SJSA1 (cell line): ENCODE data around the gene ATAD5. TPM values are rescaled to one million over a fixed set of nuclear protein-coding genes. Genes with fewer than 3 reads are reported as not detected.
"Not testable (repeated sequence)": the region's sequence is repeated elsewhere in the genome, so short reads cannot be mapped to it uniquely, and the experiment has no call there.

Experiments used
- DNase-seq, 2 experiments: peaks; one replicate each; pipeline ENCODE4 v3.0.0-alpha.2; 2015 to 2020; ENCODE audit warnings: low spot score in 2 of 2, low read depth in 1 of 2
- H3K27ac ChIP-seq: fragments of 250-450 bp; sonication (Bioruptor Pico); 2 replicates; pipeline ENCODE4 v1.5.1; 2020; ENCODE audit warnings: mild to moderate bottlenecking, moderate library complexity
- H3K27me3 ChIP-seq: fragments of 250-450 bp; sonication (Bioruptor Pico); replicated peaks from 2 replicates; pipeline ENCODE4 v1.5.1; 2020; ENCODE audit warnings: mild to moderate bottlenecking, moderate library complexity
- H3K36me3 ChIP-seq: fragments of 250-450 bp; sonication (Bioruptor Pico); 2 replicates; pipeline ENCODE4 v1.5.1; 2020; ENCODE audit warnings: mild to moderate bottlenecking
- H3K4me1 ChIP-seq: fragments of 250-450 bp; sonication (Bioruptor Pico); replicated peaks from 2 replicates; pipeline ENCODE4 v1.6.1; 2021; ENCODE audit warnings: mild to moderate bottlenecking
- H3K4me3 ChIP-seq: fragments of 250-450 bp; sonication (Bioruptor Pico); 2 replicates; pipeline ENCODE4 v1.5.1; 2020; ENCODE audit warnings: mild to moderate bottlenecking
- H3K9me3 ChIP-seq: fragments of 250-450 bp; sonication (Bioruptor Pico); replicated peaks from 2 replicates; pipeline ENCODE4 v1.5.1; 2020; ENCODE audit warnings: mild to moderate bottlenecking
- total RNA-seq: library from RNA; depleted of rRNA; stranded (reverse); fragments of >200 nt; shearing (Covaris generic); gene quantifications from 2 replicates; pipeline ENCODE4 v1.2.3, GENCODE V29; 2014

Gene ATAD5
- total RNA-seq, 1 experiment from 2014 or later, result 11.6 TPM

DNA sequence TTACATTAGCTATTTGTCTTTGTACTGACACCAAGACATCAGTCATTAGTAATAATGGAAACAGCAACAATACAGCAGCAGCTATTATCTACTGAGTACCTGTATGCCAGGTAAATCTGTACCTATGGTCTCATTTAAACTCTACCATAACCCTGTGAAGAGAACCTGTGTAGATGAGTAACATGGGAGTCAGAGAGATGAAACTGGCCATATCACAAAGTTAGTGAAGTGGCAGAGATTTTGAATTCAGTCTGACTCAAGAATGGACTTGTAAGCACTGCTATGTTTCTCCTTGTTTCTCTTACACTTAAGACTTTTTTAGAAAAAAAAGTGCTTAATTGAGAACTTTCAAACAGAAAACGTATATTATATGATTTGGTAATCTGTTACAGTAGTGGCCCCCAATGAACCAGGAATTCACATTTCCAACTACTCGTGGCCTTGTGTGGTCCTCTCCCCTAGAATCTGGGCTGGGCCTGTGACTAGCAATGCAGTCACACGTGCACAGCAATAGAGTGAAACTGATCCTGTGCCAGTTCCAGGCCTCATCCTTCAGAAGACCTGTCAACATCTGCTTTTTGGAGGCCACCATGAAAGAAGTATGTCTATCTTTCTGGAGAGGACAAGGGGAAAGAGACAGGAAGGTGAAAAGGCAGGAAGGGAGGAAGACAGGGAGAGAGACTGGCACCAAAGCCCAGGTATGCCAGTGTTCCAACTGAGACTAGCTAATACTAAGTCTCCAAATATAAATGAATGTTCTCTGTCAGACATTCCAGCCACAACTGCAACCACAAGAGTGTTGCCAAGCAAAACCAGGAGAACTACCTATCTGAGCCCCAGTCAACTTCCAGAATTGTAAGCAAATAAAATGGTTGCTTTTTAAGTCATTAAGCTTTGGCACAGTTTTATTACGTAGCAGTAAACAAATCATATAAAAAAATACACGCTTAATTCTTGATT is 19.3 kb upstream of the ATAD5 start:
- DNase-seq, result no peak
- Histone ChIP-seq H3K4me3 (no peak overlapping the region), H3K9me3 (no peaks in the 10 kb centered on the region), H3K4me1 (peaks cover 7% of the 10 kb centered on the region), H3K27ac (no peak overlapping the region), H3K27me3 (no peaks in the 10 kb centered on the region), H3K36me3 (no peaks in the 10 kb centered on the region; the same call in 1 of the 2 replicates)

GRCh38 chr17:30814236-30814635 is 17.5 kb upstream of the ATAD5 start:
- H3K9me3 ChIP-seq, H3K27ac ChIP-seq, DNase-seq, H3K27me3 ChIP-seq, H3K4me3 ChIP-seq, H3K36me3 ChIP-seq, H3K4me1 ChIP-seq: not testable (repeated sequence)

- H3K27me3 ChIP-seq, DNase-seq, H3K27ac ChIP-seq, H3K4me3 ChIP-seq, H3K9me3 ChIP-seq, H3K36me3 ChIP-seq: not testable (repeated sequence)
- peaks cover 10% of the 10 kb centered on the region for H3K4me1 ChIP-seq
Measured at GRCh38 chr17:30814860-30815259, 16.9 kb upstream of the ATAD5 start.

DNA sequence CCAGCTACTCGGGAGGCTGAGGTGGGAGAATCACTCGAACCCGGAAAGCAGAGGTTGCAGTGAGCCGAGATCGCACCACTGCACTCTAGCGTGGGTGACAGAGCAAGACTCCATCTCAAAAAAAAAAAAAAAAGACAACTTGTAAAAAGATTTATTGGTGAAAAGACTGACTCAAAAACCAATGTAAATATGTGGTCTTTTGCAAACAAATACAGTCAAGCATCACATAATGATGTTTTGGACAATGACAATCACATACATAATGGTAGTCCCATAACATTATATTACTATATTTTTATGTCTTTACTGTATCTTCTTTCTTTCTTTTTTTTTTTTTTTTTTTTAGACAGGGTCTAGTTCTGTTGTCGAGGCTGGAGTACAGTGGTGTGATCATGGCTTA is 15.6 kb upstream of the ATAD5 start:
- no peak for DNase-seq
- H3K36me3 ChIP-seq, result peaks cover 5% of the 10 kb centered on the region
- H3K27me3 ChIP-seq, result no peaks in the 10 kb centered on the region
- H3K4me3 ChIP-seq, result no peak overlapping the region
- no peaks in the 10 kb centered on the region for H3K9me3 ChIP-seq
- H3K27ac ChIP-seq, result no peak overlapping the region
- H3K4me1 ChIP-seq, result peaks cover 17% of the 10 kb centered on the region

DNA sequence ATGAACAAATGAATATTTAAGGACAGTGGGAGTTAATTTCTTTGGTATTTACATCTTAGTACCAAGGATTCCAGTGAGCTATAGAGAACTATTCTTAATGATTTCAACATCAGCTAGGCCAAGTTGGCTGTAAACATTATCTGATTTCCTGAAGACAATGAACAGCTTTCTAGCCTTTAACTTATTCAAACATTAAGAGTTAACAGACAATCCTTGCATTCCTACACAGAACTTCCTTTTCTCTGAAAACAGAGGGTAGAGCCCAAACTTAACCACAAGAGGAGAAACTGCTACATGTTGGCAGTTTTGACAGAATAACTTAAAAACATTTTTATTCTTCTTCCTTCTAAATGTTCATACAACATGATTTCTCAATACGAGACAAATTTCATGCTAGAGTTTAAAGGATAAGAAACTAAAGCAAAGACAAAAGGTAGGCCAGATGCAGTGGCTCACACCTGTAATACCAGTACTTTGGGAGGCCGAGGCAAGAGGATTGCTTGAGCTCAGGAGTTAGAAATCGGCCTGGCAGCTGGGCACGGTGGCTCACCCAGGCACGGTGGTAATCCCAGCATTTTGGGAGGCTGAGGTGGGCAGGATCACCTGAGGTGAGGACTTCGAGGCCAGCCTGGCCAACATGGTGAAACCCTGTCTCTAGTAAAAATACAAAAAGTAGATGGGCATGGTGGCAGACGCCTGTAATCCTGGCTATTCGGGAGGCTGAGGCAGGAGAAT is 11.6 kb upstream of the ATAD5 start:
- H3K27me3 ChIP-seq, result no peaks in the 10 kb centered on the region
- peaks cover 10% of the 10 kb centered on the region for H3K36me3 ChIP-seq
- H3K4me1 ChIP-seq, result peaks cover 20% of the 10 kb centered on the region
- no peak overlapping the region for H3K4me3 ChIP-seq
- no peak overlapping the region for H3K27ac ChIP-seq
- DNase-seq, result no peak
- no peaks in the 10 kb centered on the region for H3K9me3 ChIP-seq

- Histone ChIP-seq H3K27ac (no peak overlapping the region), H3K9me3 (no peaks in the 10 kb centered on the region), H3K27me3 (no peaks in the 10 kb centered on the region), H3K4me3 (no peak overlapping the region), H3K36me3 (peaks cover 10% of the 10 kb centered on the region), H3K4me1 (peaks cover 20% of the 10 kb centered on the region)
- no peak for DNase-seq
Measured at GRCh38 chr17:30821871-30822723, 9.7 kb upstream of the ATAD5 start.

DNA sequence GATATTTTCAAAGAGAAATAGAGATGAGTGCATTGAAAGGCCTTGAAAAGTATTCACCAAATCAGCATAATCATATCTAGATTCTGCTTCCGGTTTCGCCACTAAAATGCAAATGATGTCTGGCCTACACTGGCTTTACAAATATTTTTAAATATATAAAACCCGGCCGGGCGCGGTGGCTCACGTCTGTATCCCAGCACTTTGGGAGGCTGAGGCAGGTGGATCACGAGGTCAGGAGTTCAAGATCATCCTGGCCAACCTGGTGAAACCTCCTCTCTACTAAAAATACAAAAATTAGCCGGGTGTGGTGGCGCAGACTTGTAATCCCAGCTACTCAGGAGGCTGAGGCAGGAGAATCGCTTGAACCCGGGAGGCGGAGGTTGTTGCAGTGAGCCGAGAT is 8.8 kb upstream of the ATAD5 start:
- H3K27ac ChIP-seq, H3K9me3 ChIP-seq, H3K4me3 ChIP-seq, DNase-seq, H3K27me3 ChIP-seq: not testable (repeated sequence)
- Histone ChIP-seq H3K36me3 (peaks cover 10% of the 10 kb centered on the region), H3K4me1 (peaks cover 20% of the 10 kb centered on the region)

GRCh38 chr17:30823421-30823820 is 8.3 kb upstream of the ATAD5 start:
- Histone ChIP-seq H3K4me3 (peak overlapping the region; percentile 86), H3K36me3 (peaks cover 10% of the 10 kb centered on the region), H3K27ac (no peak overlapping the region), H3K4me1 (peaks cover 20% of the 10 kb centered on the region), H3K27me3 (no peaks in the 10 kb centered on the region), H3K9me3 (no peaks in the 10 kb centered on the region)
- DNase-seq, result no peak

DNA sequence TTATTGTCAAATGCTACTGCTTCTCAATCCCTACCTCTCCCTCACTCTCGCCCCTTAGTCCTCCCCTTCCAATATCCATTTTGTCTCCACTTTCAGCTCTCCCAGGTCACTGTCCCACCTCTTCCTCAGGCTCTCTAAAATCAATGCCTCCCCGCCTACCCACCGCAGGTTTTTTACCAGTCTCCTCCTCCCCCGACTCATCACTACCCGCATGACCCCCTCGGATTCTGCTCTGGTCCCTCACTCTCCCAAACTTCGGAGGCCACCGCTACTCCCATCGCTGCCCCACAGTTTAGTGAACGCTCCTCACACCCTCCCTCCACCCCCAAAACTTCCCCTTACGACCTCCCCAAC is 7.8 kb upstream of the ATAD5 start:
- DNase-seq, result peak in 1 of 2 experiments; percentile 18
- Histone ChIP-seq H3K27me3 (no peaks in the 10 kb centered on the region), H3K4me3 (peak overlapping the region; percentile 86), H3K9me3 (no peaks in the 10 kb centered on the region), H3K4me1 (peaks cover 20% of the 10 kb centered on the region), H3K27ac (peak overlapping the region; percentile 38; the same call in 1 of the 2 replicates), H3K36me3 (peaks cover 8% of the 10 kb centered on the region)

GRCh38 chr17:30824356-30825145 is 7.2 kb upstream of the ATAD5 start, which contains the start of gene CRLF3:
CRLF3 (minus strand) TSS chr17:30824692; CDS start chr17:30824651, 41 bp downstream.
- Histone ChIP-seq H3K9me3 (no peaks in the 10 kb centered on the region), H3K4me3 (peak within 1 kb of the TSS; percentile 86), H3K4me1 (peaks cover 20% of the 10 kb centered on the region), H3K27me3 (no peaks in the 10 kb centered on the region), H3K27ac (peak within 1 kb of the TSS; percentile 38), H3K36me3 (peaks cover 5% of the 10 kb centered on the region; the same call in 1 of the 2 replicates)
- peak; percentile 82 to 87 for DNase-seq

DNA sequence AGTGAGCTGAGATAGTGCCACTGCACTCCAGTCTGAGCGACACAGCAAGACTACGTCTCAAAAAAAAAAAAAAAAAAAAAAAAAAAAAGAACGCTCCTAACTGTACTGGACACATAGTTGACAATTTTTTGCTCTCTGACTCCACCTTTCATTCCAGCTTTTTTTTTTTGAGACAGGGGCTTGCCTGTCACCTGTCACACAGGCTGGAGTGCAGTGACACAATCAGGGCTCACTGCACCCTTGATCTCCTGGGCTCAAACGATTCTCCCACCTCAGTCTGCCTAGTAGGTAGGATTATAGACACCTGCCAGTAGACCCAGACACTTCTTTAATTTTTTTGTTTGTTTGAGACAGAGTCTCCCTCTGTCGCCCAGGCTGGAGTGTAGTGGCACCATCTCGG is 4.7 kb upstream of the ATAD5 start:
- no peak overlapping the region for H3K27ac ChIP-seq
- H3K36me3 ChIP-seq, result peaks cover 8% of the 10 kb centered on the region
- H3K4me1 ChIP-seq, result peaks cover 15% of the 10 kb centered on the region
- no peak overlapping the region for H3K4me3 ChIP-seq
- H3K27me3 ChIP-seq, result no peaks in the 10 kb centered on the region
- no peaks in the 10 kb centered on the region for H3K9me3 ChIP-seq
- no peak for DNase-seq

- no peak for DNase-seq
- H3K4me1 ChIP-seq, result peaks cover 13% of the 10 kb centered on the region
- no peak overlapping the region for H3K4me3 ChIP-seq
- no peak overlapping the region for H3K27ac ChIP-seq
- no peaks in the 10 kb centered on the region for H3K9me3 ChIP-seq
- H3K36me3 ChIP-seq, result peaks cover 12% of the 10 kb centered on the region
- H3K27me3 ChIP-seq, result no peaks in the 10 kb centered on the region
Measured at GRCh38 chr17:30829022-30829421, 2.7 kb upstream of the ATAD5 start.

GRCh38 chr17:30831257-30831656 is 509 bp upstream of the ATAD5 start:
- H3K27ac ChIP-seq, result peak overlapping the region; percentile 86
- H3K36me3 ChIP-seq, result peaks cover 29% of the 10 kb centered on the region
- H3K9me3 ChIP-seq, result no peaks in the 10 kb centered on the region
- H3K4me3 ChIP-seq, result peak overlapping the region; percentile 85
- H3K27me3 ChIP-seq, result no peaks in the 10 kb centered on the region
- peak in 1 of 2 experiments; percentile 7 for DNase-seq
- H3K4me1 ChIP-seq, result peaks cover 10% of the 10 kb centered on the region
